PFSK-1 (cell line): ENCODE results near the gene ANKFN1.
A peak's percentile ranks its signal among the peaks of the same experiment; 100 is the strongest.

ENCODE experiments used
- FOXP2 ChIP-seq: optimal IDR thresholded peaks from 2 replicates; pipeline ENCODE3; 2011; ENCODE audit warnings: borderline replicate concordance, control low read depth, inconsistent platforms; ENCODE audit not compliant: insufficient read depth; ENCODE audit errors: extremely low read length, extremely low read depth
- POLR2AphosphoS5 ChIP-seq: IDR thresholded peaks from 2 replicates; pipeline ENCODE4 v1.6.1; 2012; ENCODE audit warnings: low read depth, mild to moderate bottlenecking, control low read depth, low read length, moderate library complexity
- REST ChIP-seq, 2 experiments: IDR thresholded peaks; 2 replicates each; pipeline versions ENCODE4 v1.6.1 to v1.8.0; 2011 to 2012; ENCODE audit warnings: low read depth in 2 of 2, low read length in 2 of 2, control low read depth in 1 of 2, inconsistent platforms in 1 of 2, mild to moderate bottlenecking in 1 of 2, moderate library complexity in 1 of 2; ENCODE audit not compliant: insufficient read depth in 1 of 2
- SIN3A ChIP-seq: IDR thresholded peaks from 2 replicates; pipeline ENCODE4 v1.6.1; 2012; ENCODE audit warnings: mild to moderate bottlenecking, low read length, moderate library complexity, borderline replicate concordance; ENCODE audit not compliant: insufficient read depth
- TAF1 ChIP-seq: IDR thresholded peaks from 2 replicates; pipeline ENCODE4 v1.6.1; 2012; ENCODE audit warnings: low read length, control low read depth, borderline replicate concordance; ENCODE audit not compliant: insufficient read depth

ANKFN1 gene

GRCh38 chr17:56543280-56543679 lies 390.0 kb downstream of the ANKFN1 start:
- peak in 1 of 2 experiments; percentile 80; a peak in 2 of 4 replicates for TF ChIP-seq REST (IDR thresholded peaks at IDR 0.05; ENCODE audit: insufficient read depth in 1 of 2, low read depth in 2 of 2, low read length in 2 of 2)
- TF ChIP-seq FOXP2, result no peak
- TF ChIP-seq TAF1, result no peak

GRCh38 chr17:56545106-56545505 lies 391.8 kb downstream of the ANKFN1 start:
- TF ChIP-seq FOXP2 (no peak), REST (IDR thresholded peaks at IDR 0.05; ENCODE audit: insufficient read depth in 1 of 2, low read depth in 2 of 2, low read length in 2 of 2) (no peak), SIN3A (no peak), TAF1 (no peak), POLR2AphosphoS5 (no peak)

GRCh38 chr17:56545930-56546329 lies 392.7 kb downstream of the ANKFN1 start:
- TF ChIP-seq TAF1 (no peak), REST (IDR thresholded peaks at IDR 0.05; ENCODE audit: insufficient read depth in 1 of 2, low read depth in 2 of 2, low read length in 2 of 2) (no peak), FOXP2 (no peak), POLR2AphosphoS5 (no peak), SIN3A (no peak)

- TF ChIP-seq SIN3A, result no peak
- no peak for TF ChIP-seq TAF1
- TF ChIP-seq FOXP2, result no peak
- no peak for TF ChIP-seq REST (IDR thresholded peaks at IDR 0.05; ENCODE audit: insufficient read depth in 1 of 2, low read depth in 2 of 2, low read length in 2 of 2)
- TF ChIP-seq POLR2AphosphoS5, result no peak
Measured at GRCh38 chr17:56548661-56549060, 395.4 kb downstream of the ANKFN1 start.

- no peak for TF ChIP-seq SIN3A
- TF ChIP-seq POLR2AphosphoS5, result no peak
- TF ChIP-seq REST (IDR thresholded peaks at IDR 0.05; ENCODE audit: insufficient read depth in 1 of 2, low read depth in 2 of 2, low read length in 2 of 2), result no peak
- no peak for TF ChIP-seq FOXP2
- TF ChIP-seq TAF1, result no peak
Measured at GRCh38 chr17:56549501-56549900, 396.2 kb downstream of the ANKFN1 start.
